GM12874 (cell line): ENCODE results near the gene PRKAR2B.

Experiments
- CTCF ChIP-seq: IDR thresholded peaks from 2 replicates; pipeline ENCODE4 v1.5.1; 2011; ENCODE audit warnings: low read depth, mild to moderate bottlenecking, control low read depth, low read length, moderate library complexity; ENCODE audit not compliant: insufficient read depth

Gene PRKAR2B

GRCh38 chr7:107069457-107069856 lies 25.0 kb downstream of the PRKAR2B start:
- TF ChIP-seq CTCF, result no peak

GRCh38 chr7:107070710-107071109 lies 26.2 kb downstream of the PRKAR2B start:
- no peak for TF ChIP-seq CTCF

GRCh38 chr7:107071129-107071528 lies 26.6 kb downstream of the PRKAR2B start:
- no peak for TF ChIP-seq CTCF

- TF ChIP-seq CTCF, result no peak
Observed at GRCh38 chr7:107072133-107072532, 27.6 kb downstream of the PRKAR2B start.

- TF ChIP-seq CTCF, result no peak
Observed at GRCh38 chr7:107075863-107076574, 31.5 kb downstream of the PRKAR2B start.

GRCh38 chr7:107076781-107077698 lies 32.5 kb downstream of the PRKAR2B start:
- TF ChIP-seq CTCF, result no peak

- TF ChIP-seq CTCF, result no peak
Observed at GRCh38 chr7:107077699-107078516, 33.4 kb downstream of the PRKAR2B start.
